Measurements from ENCODE around the gene HSF5.

DNA sequence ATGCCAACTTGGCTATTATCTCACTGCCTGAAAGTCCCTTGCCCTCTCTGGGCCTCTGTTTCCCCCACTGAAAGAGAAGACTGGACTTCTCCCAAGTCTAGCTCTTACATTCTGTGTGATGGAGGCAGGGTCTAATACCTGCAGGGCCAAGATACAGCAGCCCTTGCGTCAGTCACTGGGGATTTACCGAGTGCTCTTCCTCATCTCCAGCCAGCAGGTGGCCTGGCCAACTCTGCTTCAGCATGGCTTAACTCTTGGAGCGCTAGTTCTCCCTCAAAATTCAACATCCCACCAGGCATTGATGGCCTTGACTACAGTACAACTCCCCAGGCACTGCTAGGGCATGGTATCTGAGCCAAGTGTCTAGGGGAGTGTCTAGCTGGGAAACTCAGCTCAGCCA is 46.1 kb upstream of the HSF5 start:
- TF ChIP-seq EZH2 (IDR thresholded peaks at IDR 0.05) (no peak), YY1 (IDR thresholded peaks at IDR 0.05; ENCODE audit: extremely low read depth, insufficient replicate concordance, low read depth, low read length) (no peak), POLR2A (IDR thresholded peaks at IDR 0.05; ENCODE audit: borderline replicate concordance, extremely low read depth, insufficient read depth, insufficient read length) (no peak), EZH2phosphoT487 (IDR thresholded peaks at IDR 0.05; ENCODE audit: borderline replicate concordance) (no peak)
- TF ChIP-seq, protein P1, sequence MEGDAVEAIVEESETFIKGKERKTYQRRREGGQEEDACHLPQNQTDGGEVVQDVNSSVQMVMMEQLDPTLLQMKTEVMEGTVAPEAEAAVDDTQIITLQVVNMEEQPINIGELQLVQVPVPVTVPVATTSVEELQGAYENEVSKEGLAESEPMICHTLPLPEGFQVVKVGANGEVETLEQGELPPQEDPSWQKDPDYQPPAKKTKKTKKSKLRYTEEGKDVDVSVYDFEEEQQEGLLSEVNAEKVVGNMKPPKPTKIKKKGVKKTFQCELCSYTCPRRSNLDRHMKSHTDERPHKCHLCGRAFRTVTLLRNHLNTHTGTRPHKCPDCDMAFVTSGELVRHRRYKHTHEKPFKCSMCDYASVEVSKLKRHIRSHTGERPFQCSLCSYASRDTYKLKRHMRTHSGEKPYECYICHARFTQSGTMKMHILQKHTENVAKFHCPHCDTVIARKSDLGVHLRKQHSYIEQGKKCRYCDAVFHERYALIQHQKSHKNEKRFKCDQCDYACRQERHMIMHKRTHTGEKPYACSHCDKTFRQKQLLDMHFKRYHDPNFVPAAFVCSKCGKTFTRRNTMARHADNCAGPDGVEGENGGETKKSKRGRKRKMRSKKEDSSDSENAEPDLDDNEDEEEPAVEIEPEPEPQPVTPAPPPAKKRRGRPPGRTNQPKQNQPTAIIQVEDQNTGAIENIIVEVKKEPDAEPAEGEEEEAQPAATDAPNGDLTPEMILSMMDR (IDR thresholded peaks at IDR 0.05 in 2 of 3, conservative IDR thresholded peaks at IDR 0.05 in 1 of 3; ENCODE audit: borderline replicate concordance in 1 of 3, insufficient read depth in 1 of 3, low read depth in 2 of 3, low read length in 2 of 3): peak in 2 of 3 experiments; percentile 26 to 49; a peak in 3 of 6 replicates
